Measurements from ENCODE around the gene KLHL22.
A peak's percentile ranks its signal among the peaks of the same experiment; 100 is the strongest.

KLHL22 gene

DNA sequence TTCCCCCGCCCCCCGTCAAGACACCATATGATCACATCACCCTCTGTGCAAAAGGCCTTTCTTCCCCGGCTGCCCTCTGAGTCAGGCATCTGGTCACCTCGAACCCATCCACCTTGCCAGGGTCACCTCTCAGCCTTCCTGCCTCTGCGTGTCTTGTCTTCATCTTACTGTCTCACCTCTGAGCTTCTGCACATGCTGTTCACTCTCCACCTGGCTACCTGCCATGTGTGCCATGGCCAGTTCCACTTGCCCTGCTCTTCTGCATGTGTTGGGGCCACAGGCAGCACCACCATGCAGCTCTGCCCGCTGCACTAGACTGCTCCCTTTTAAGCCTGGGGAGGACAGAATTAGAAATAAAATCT, 91.8 kb downstream of the KLHL22 start:
- Mint-ChIP-seq H3K27ac (no peak overlapping the region), H3K4me3 (no peak overlapping the region), H3K27me3 (no peaks in the 10 kb centered on the region), H3K36me3 (peaks cover 14% of the 10 kb centered on the region), H3K9me3 (no peaks in the 10 kb centered on the region), H3K4me1 (peaks cover 7% of the 10 kb centered on the region)
- no peak for ATAC-seq (ENCODE audit: low read depth)
- no peak for DNase-seq (ENCODE audit: low spot score in 2 of 2)

DNA sequence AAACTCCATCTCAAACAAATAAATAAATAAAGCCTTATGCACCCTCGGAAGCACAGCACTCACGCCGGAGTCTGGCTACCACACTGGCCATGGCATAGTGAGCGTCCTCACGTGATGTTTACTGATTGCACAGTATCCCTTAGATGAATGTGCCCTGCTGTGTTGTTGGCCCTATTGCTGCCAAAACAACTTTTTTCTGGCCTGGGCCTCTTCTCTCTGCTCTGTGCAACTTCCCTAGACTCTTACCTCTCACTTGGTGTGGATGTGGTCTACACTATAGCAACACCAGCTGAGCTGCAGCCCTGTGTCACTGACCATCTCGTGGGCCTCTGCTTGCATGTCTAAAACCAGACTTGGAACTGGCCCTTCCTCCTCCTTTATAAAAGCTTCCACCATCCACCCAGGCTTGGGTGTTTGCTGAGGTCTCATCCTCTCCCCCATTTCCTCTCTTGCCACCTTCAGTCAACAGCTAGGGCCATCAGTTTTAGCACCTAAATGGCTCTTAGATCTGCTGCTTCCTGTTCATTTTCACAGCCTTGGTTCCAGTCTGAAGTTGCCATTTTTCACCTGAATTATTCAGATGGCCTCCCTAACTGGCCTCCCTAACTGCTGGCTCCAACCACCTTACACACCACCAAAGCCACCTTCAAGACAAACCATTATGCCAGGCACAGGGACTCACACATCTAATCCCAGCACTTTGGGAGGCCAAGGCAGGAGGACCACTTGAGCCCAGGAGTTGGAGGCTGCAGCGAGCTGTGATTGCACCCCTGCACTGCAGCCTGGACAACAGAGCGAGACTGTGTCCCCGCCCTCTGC, 92.4 kb downstream of the KLHL22 start:
- Mint-ChIP-seq H3K27ac (no peak overlapping the region), H3K36me3 (peaks cover 14% of the 10 kb centered on the region), H3K9me3 (no peaks in the 10 kb centered on the region), H3K4me1 (peaks cover 7% of the 10 kb centered on the region), H3K4me3 (no peak overlapping the region), H3K27me3 (no peaks in the 10 kb centered on the region)
- DNase-seq (ENCODE audit: low spot score in 2 of 2): no peak
- ATAC-seq (ENCODE audit: low read depth): no peak

DNA sequence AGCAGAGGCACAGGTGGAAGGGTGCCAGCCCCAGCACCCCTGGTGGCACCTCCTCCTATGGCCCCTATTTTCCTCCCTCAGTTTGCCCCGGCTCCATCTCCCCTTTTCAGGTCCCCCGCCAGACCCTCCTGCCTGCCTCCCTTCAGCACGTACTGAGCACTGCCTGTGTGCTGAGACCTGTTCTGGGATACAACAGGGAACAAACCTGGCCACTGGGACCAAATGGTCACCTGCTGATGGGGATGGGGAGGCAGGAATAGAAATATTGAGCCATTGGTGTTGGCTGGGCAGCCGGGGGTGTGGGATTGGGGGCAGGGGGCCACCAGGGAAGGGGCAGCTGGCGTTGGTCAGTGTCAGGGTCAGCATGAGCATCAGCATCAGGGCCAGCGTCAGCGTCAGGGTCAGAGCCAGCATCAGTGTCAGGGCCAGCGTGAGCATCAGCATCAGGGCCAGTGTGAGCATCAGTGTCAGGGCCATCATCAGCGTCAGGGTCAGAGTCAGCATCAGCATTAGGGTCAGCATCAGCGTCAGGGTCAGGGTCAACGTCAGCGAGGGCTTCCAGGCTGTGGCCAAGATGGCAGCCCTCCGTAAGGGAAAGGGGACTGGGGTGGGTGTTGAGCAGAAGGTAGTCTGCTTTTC, 94.1 kb downstream of the KLHL22 start:
- no peaks in the 10 kb centered on the region for H3K9me3 Mint-ChIP-seq
- no peak for ATAC-seq (ENCODE audit: low read depth)
- H3K36me3 Mint-ChIP-seq: peaks cover 13% of the 10 kb centered on the region
- DNase-seq (ENCODE audit: low spot score in 2 of 2): no peak
- H3K4me3 Mint-ChIP-seq: no peak overlapping the region
- peaks cover 13% of the 10 kb centered on the region for H3K4me1 Mint-ChIP-seq
- H3K27me3 Mint-ChIP-seq: no peaks in the 10 kb centered on the region
- H3K27ac Mint-ChIP-seq: no peak overlapping the region

- H3K4me1 Mint-ChIP-seq: peaks cover 20% of the 10 kb centered on the region
- no peaks in the 10 kb centered on the region for H3K27me3 Mint-ChIP-seq
- DNase-seq (ENCODE audit: low spot score in 2 of 2) (no peak), ATAC-seq (ENCODE audit: low read depth) (no peak)
- H3K4me3 Mint-ChIP-seq: no peak overlapping the region
- no peaks in the 10 kb centered on the region for H3K9me3 Mint-ChIP-seq
- H3K27ac Mint-ChIP-seq: no peak overlapping the region
- H3K36me3 Mint-ChIP-seq: peaks cover 13% of the 10 kb centered on the region
These were observed 94.8 kb downstream of the KLHL22 start for GRCh38 chr22:20400606-20401375.

DNA sequence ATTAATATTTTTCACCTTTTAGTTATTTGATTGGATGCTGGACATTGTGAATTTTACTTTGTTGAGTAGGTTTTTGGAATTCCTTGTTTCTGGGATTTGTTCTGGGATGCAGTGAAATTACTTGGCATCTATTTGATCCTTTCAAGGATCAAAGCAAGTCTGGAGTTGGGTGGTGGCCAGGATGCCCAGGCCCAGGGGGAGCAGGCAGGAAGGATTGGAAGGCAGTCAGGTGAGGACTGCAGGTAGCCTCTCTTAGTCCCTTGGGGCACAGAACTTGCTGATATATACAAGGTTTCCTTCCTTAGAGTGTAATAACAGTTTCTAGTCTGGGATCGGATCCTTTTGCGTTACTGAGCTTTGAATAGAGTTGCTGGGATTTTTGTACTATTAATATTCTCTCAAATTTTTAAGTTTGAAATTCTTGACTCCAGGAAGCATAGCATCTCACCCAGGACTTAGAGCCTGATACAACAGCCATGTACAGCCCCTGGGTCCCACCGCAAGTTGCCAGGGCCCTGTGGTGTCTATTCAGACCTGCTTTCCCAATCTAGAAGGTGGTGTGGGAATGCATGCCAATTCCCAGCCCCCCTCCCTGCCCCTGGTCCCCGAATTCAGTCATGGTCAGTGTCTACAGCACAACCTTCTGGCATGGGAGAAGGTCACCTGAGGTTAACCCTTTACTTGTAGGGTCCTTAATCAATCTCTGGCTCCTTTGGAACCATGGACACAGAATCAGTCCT, 95.6 kb downstream of the KLHL22 start:
- no peak for DNase-seq (ENCODE audit: low spot score in 2 of 2)
- H3K27me3 Mint-ChIP-seq: no peaks in the 10 kb centered on the region
- peaks cover 27% of the 10 kb centered on the region for H3K4me1 Mint-ChIP-seq
- no peaks in the 10 kb centered on the region for H3K9me3 Mint-ChIP-seq
- H3K27ac Mint-ChIP-seq: no peak overlapping the region
- no peak overlapping the region for H3K4me3 Mint-ChIP-seq
- peaks cover 11% of the 10 kb centered on the region for H3K36me3 Mint-ChIP-seq
- no peak for ATAC-seq (ENCODE audit: low read depth)

GRCh38 chr22:20398420-20398819, 97.2 kb downstream of the KLHL22 start:
- no peak overlapping the region for H3K4me3 Mint-ChIP-seq
- DNase-seq (ENCODE audit: low spot score in 2 of 2): no peak
- no peaks in the 10 kb centered on the region for H3K27me3 Mint-ChIP-seq
- peaks cover 6% of the 10 kb centered on the region for H3K36me3 Mint-ChIP-seq
- peaks cover 28% of the 10 kb centered on the region for H3K4me1 Mint-ChIP-seq
- ATAC-seq (ENCODE audit: low read depth): no peak
- no peak overlapping the region for H3K27ac Mint-ChIP-seq
- no peaks in the 10 kb centered on the region for H3K9me3 Mint-ChIP-seq

- peaks cover 2% of the 10 kb centered on the region for H3K36me3 Mint-ChIP-seq
- no peak overlapping the region for H3K27ac Mint-ChIP-seq
- no peak for ATAC-seq (ENCODE audit: low read depth)
- no peak overlapping the region for H3K4me3 Mint-ChIP-seq
- no peaks in the 10 kb centered on the region for H3K27me3 Mint-ChIP-seq
- H3K4me1 Mint-ChIP-seq: peaks cover 26% of the 10 kb centered on the region
- H3K9me3 Mint-ChIP-seq: no peaks in the 10 kb centered on the region
- DNase-seq (ENCODE audit: low spot score in 2 of 2): no peak
These were observed 98.1 kb downstream of the KLHL22 start for GRCh38 chr22:20397498-20397897.

DNA sequence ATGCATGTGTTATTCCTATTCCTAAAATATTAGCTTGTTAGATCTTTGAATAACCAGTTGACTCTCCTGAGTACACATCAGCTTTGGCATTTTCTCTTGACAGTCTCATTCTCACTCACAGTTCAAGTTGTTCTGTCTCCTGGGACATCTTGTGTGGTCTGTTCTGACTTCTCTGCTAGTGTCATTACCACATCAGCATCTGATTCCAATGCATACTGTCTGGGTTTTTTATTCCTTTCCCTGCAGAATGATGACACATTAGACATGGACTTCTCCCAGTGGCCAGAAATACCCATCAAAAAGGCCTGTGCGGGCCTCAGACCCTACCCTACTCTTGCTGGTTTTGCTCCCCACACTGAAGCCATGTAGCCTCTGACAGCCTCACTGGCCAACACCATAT, 99.0 kb downstream of the KLHL22 start:
- peak overlapping the region; percentile 2 for H3K4me3 Mint-ChIP-seq

DNA sequence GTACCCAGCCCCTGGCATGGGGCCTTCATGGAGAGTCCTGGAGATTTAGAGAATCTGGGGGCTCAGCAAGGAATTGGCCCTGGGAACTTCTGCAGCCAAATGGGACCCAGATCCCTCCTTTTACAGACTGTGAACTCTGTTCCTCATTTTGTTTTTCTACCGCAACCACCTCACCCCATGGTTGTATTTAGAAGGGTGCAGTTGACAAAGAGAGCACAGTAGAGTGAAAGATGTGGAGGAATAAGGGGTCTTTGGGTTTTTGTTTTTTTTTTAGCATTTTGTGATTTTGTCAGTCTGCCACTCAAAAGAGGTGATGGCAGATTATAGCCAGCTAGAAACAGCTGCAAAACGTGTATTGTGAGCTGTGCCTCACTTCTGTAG, 99.7 kb downstream of the KLHL22 start:
- H3K27me3 Mint-ChIP-seq: no peaks in the 10 kb centered on the region
- no peaks in the 10 kb centered on the region for H3K9me3 Mint-ChIP-seq
- H3K4me3 Mint-ChIP-seq: peak overlapping the region; percentile 93
- no peak overlapping the region for H3K27ac Mint-ChIP-seq
- ATAC-seq (ENCODE audit: low read depth) (no peak), DNase-seq (ENCODE audit: low spot score in 2 of 2) (no peak)
- peaks cover 2% of the 10 kb centered on the region for H3K36me3 Mint-ChIP-seq
- peaks cover 26% of the 10 kb centered on the region for H3K4me1 Mint-ChIP-seq

More for the DNA sequence above, 99.0 kb downstream of the KLHL22 start:
- peaks cover 26% of the 10 kb centered on the region for H3K4me1 Mint-ChIP-seq
- peaks cover 2% of the 10 kb centered on the region for H3K36me3 Mint-ChIP-seq
- H3K9me3 Mint-ChIP-seq: no peaks in the 10 kb centered on the region
- no peak for ATAC-seq (ENCODE audit: low read depth)
- no peaks in the 10 kb centered on the region for H3K27me3 Mint-ChIP-seq
- no peak for DNase-seq (ENCODE audit: low spot score in 2 of 2)
- no peak overlapping the region for H3K27ac Mint-ChIP-seq

- H3K9me3 Mint-ChIP-seq: no peaks in the 10 kb centered on the region
- peaks cover 2% of the 10 kb centered on the region for H3K36me3 Mint-ChIP-seq
- H3K27ac Mint-ChIP-seq: no peak overlapping the region
- ATAC-seq (ENCODE audit: low read depth): no peak
- peaks cover 26% of the 10 kb centered on the region for H3K4me1 Mint-ChIP-seq
- DNase-seq (ENCODE audit: low spot score in 2 of 2): no peak
- H3K27me3 Mint-ChIP-seq: no peaks in the 10 kb centered on the region
- H3K4me3 Mint-ChIP-seq: peak overlapping the region; percentile 93
These were observed 100.3 kb downstream of the KLHL22 start for GRCh38 chr22:20395181-20395906.

DNA sequence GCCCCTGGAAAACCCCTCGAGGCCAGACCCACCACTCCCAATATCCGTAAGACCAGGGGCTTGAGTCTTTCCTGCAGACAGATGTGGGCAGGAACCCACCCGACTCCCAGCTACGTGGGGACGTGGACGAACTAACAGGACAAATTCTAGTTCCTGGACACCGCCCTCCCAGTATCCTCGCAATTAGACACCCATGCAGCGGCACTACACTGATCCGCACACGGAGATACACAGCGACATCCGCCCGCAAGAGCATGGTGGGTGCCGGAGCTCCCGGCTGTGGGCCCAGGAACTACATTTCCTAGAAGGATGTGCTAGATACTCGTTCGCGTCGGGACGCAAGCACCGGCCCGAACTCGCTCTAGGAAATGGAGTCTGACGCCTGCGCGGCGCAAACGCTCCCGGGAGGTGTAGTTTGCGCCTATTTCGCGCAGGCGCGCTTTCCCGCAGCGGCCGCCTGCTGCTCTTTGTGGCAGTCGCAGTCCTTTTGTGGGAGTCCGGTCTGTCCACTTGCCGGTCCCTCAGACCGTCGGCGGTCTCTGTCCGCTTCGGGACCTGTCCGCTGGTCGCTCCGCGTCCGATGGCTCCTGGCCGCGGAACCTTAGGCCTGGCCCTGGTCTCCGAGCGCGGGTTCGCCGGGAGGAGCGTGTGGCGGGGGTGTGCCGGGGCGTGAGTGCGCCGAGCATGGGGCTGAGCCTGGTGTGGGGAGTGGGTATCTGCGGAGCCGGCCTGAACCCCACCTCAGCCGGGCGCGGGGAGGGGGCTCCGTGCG, 101.7 kb downstream of the KLHL22 start, which contains the start of gene ZNF74:
Gene ZNF74 (plus strand): TSS at position 447 of the 772 bp plus-strand sequence. CDS start 478 bp downstream, outside the sequence.
- Mint-ChIP-seq H3K27me3 (no peaks in the 10 kb centered on the region), H3K4me1 (peaks cover 22% of the 10 kb centered on the region), H3K27ac (peak within 1 kb of the TSS; percentile 87), H3K4me3 (peak within 1 kb of the TSS; percentile 93), H3K9me3 (peaks cover 2% of the 10 kb centered on the region), H3K36me3 (peaks cover 2% of the 10 kb centered on the region)
- peak; percentile 61 to 70 for DNase-seq (ENCODE audit: low spot score in 2 of 2)
- peak; percentile 93 for ATAC-seq (ENCODE audit: low read depth)

GRCh38 chr22:20392983-20393704, 102.5 kb downstream of the KLHL22 start:
- H3K9me3 Mint-ChIP-seq: peaks cover 2% of the 10 kb centered on the region
- peaks cover 2% of the 10 kb centered on the region for H3K36me3 Mint-ChIP-seq
- H3K27ac Mint-ChIP-seq: peak overlapping the region; percentile 87
- DNase-seq (ENCODE audit: low spot score in 2 of 2): no peak
- no peak for ATAC-seq (ENCODE audit: low read depth)
- H3K4me3 Mint-ChIP-seq: peak overlapping the region; percentile 93
- H3K4me1 Mint-ChIP-seq: peaks cover 22% of the 10 kb centered on the region
- H3K27me3 Mint-ChIP-seq: no peaks in the 10 kb centered on the region
